Lung (tissue), 12 donors: ENCODE measurements around the gene INVS. TPM values are rescaled to one million over a fixed set of nuclear protein-coding genes. Genes with fewer than 3 reads are reported as not detected.

Experiments
- ATAC-seq: fragments of 200-7000 bp; cut with Tn5 transposase; one replicate; pipeline ENCODE4 v1.9.1; 2020; ENCODE audit warnings: moderate number of reproducible peaks; ENCODE audit not compliant: insufficient read depth, low FRiP score
- DNase-seq, 3 donors: peaks; one replicate each; pipeline ENCODE4 v3.0.0-alpha.2; 2013 to 2017
- H3K27ac ChIP-seq, 2 donors: one replicate each; pipeline ENCODE4 v1.5.1; 2013; ENCODE audit warnings: mild to moderate bottlenecking in 2 of 2, moderate library complexity in 2 of 2, control low read depth in 1 of 2, inconsistent platforms in 1 of 2, low read depth in 1 of 2, low read length in 1 of 2
- H3K27me3 ChIP-seq, 3 donors: one replicate each; pipeline ENCODE4 v1.5.1; 2013; ENCODE audit warnings: low read length in 2 of 3; ENCODE audit not compliant: control insufficient read depth in 3 of 3, insufficient read depth in 3 of 3
- H3K36me3 ChIP-seq, 4 donors: one replicate each; pipeline ENCODE4 v1.5.1; 2013; ENCODE audit warnings: low read length in 4 of 4, mild to moderate bottlenecking in 1 of 4, moderate library complexity in 1 of 4; ENCODE audit not compliant: control insufficient read depth in 4 of 4, insufficient read depth in 4 of 4
- H3K4me1 ChIP-seq, 5 donors: one replicate each; pipeline ENCODE4 v1.5.1; 2013; ENCODE audit warnings: low read length in 5 of 5, mild to moderate bottlenecking in 2 of 5, moderate library complexity in 1 of 5; ENCODE audit not compliant: control insufficient read depth in 5 of 5, insufficient read depth in 5 of 5
- H3K4me3 ChIP-seq: one replicate; pipeline ENCODE4 v1.5.1; 2013; ENCODE audit warnings: mild to moderate bottlenecking, control low read depth, moderate library complexity
- H3K9ac ChIP-seq, 2 donors: one replicate each; pipeline ENCODE4 v1.5.1; 2013; ENCODE audit warnings: low read length in 2 of 2, control low read depth in 1 of 2; ENCODE audit not compliant: insufficient read depth in 1 of 2
- H3K9me3 ChIP-seq, 4 donors: one replicate each; pipeline ENCODE4 v1.5.1; 2013; ENCODE audit warnings: low read length in 3 of 4, mild to moderate bottlenecking in 1 of 4, moderate library complexity in 1 of 4; ENCODE audit not compliant: control insufficient read depth in 4 of 4, insufficient read depth in 3 of 4
- WGBS, 2 donors: extraction: QIAGEN DNeasy Blood & Tissue Kit; methylation state at CpG; one replicate each; pipeline ENCODE4 v1.1.7; 2013; 5-methylcytosine and 5-hydroxymethylcytosine counted together
- polyA plus RNA-seq, 2 donors: library from polyadenylated mRNA; stranded (reverse); fragments of 200-250 nt; gene quantifications; one replicate each; pipeline ENCODE4 v1.2.1, GENCODE V29; 2013
- total RNA-seq, 2 donors: library from RNA; depleted of rRNA in 1 of 2; stranded (reverse); fragments of >200 nt in 1 of 2; gene quantifications; one replicate each; pipeline ENCODE4 v1.2.1, GENCODE V29; 2014 to 2021
- TF ChIP-seq, protein P1 (sequence below): IDR thresholded peaks from 2 replicates; pipeline ENCODE4 v1.5.1; 2012; ENCODE audit warnings: mild to moderate bottlenecking; ENCODE audit errors: control extremely low read depth, extremely low read depth
- donor health status: control.
- donor health status: control.
- donor health status: Bipolar disorder and iron deficiency.
- donor health status: healthy.
- donor health status: DM: yes; HTN: yes; CAD: no.

Gene INVS
- total and polyA plus RNA-seq, 4 donors: 3.4 to 52.1 (median 12.5) TPM

DNA sequence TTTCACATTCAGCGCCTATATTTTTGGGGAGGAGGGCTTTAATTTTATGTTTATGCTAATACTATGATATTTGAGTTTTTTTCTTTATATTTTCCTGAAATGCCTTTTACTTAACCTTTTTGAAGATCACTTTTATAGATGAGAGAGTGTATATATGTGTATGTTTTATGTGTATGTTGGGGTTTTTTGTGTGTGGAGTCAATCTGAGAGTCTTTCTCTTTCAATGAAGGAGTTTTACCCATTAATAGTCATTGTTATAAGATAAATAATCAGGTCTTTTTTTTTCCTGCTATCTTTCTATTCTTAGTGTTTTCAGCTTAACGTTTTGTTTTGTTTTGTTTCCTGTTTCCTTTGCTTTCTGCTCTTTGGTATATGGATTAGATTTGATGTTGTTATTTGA is 141.5 kb downstream of the INVS start:
- DNase-seq (no peak), ATAC-seq (no peak)
- Histone ChIP-seq H3K27me3 (no peaks in the 10 kb centered on the region), H3K36me3 (peaks cover 4 to 18% (median 14%) of the 10 kb centered on the region in 4 donors), H3K4me3 (no peak overlapping the region), H3K4me1 (no peaks in the 10 kb centered on the region), H3K27ac (no peak overlapping the region), H3K9ac (no peak overlapping the region), H3K9me3 (no peaks in the 10 kb centered on the region)
- TF ChIP-seq, protein P1, sequence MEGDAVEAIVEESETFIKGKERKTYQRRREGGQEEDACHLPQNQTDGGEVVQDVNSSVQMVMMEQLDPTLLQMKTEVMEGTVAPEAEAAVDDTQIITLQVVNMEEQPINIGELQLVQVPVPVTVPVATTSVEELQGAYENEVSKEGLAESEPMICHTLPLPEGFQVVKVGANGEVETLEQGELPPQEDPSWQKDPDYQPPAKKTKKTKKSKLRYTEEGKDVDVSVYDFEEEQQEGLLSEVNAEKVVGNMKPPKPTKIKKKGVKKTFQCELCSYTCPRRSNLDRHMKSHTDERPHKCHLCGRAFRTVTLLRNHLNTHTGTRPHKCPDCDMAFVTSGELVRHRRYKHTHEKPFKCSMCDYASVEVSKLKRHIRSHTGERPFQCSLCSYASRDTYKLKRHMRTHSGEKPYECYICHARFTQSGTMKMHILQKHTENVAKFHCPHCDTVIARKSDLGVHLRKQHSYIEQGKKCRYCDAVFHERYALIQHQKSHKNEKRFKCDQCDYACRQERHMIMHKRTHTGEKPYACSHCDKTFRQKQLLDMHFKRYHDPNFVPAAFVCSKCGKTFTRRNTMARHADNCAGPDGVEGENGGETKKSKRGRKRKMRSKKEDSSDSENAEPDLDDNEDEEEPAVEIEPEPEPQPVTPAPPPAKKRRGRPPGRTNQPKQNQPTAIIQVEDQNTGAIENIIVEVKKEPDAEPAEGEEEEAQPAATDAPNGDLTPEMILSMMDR: no peak
- 70 to 74% methylated on average over 2 of the region's 2 CpGs for WGBS, 2 donors

DNA sequence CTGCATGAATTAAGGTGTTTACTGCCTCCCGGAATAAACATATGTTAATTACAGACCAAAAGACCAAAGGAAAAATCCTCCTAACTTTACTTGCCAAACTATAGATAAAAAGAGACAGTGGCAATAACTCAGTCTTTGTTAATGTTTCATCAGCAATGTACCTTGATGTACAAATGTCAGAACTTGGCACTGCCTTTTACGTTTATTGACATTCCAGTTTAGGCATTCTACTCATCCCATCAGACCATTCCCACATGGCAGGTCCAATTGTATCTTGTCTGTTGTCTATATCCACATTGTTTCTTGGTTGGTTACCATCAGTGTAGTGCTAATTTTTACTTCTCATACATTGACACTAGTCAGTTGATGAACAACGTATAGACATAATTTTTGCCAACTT is 168.2 kb downstream of the INVS start:
- no peaks in the 10 kb centered on the region for H3K4me1 ChIP-seq
- TF ChIP-seq, protein P1: no peak
- no peaks in the 10 kb centered on the region for H3K9me3 ChIP-seq
- DNase-seq (no peak), ATAC-seq (no peak)
- no peak overlapping the region for H3K4me3 ChIP-seq
- 93 to 97% methylated on average over 3 of the region's 3 CpGs for WGBS, 2 donors
- no peaks in the 10 kb centered on the region for H3K27me3 ChIP-seq
- peaks cover 1 to 9% (median 6%) of the 10 kb centered on the region in 4 donors for H3K36me3 ChIP-seq
- no peak overlapping the region for H3K9ac ChIP-seq
- no peak overlapping the region for H3K27ac ChIP-seq

DNA sequence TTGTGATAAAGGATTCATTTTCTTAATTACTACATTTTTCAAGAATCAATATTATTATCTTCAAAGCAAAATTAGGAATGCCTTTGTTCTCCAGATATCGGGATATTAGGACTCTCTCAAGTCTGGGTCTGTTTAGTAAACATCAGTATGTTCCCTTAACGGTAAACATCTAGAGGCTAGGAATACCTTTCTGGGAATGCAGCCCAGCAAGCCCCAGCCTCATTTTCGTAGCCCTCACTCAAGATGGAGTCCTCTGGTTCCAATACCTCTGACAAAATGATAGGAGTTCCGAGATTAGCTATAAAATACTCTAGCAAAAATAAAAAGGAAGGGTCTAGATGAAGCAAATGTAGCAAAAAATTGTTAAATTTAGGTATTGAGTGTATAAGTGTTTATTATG is 169.2 kb downstream of the INVS start:
- no peaks in the 10 kb centered on the region for H3K9me3 ChIP-seq
- no peak overlapping the region for H3K4me3 ChIP-seq
- 93 to 96% methylated on average over 4 of the region's 4 CpGs for WGBS, 2 donors
- TF ChIP-seq, protein P1: no peak
- ATAC-seq (no peak), DNase-seq (no peak)
- H3K27me3 ChIP-seq: no peaks in the 10 kb centered on the region
- H3K9ac ChIP-seq: no peak overlapping the region
- H3K4me1 ChIP-seq: no peaks in the 10 kb centered on the region
- H3K27ac ChIP-seq: no peak overlapping the region
- peaks cover 7 to 13% (median 8%) of the 10 kb centered on the region in 4 donors for H3K36me3 ChIP-seq

DNA sequence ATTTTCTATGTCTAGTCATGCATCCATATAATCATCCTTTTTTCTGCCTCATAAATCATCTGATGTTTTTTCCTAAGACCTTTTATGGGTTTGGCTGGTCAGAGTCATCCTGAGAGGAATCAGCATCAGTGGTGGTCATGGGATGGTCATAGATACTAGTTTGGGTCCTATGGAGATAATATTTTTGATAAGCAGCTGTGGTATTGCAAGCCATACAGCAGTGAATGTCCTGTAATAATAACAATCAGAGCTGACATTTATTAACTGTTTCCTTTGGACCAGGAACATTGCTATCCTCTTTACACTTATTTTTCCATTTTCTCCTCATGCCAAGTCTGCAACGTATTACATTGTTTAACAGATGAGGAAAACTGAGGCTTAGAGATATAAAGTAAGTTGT is 170.6 kb downstream of the INVS start:
- TF ChIP-seq, protein P1: no peak
- 81% methylated on average over 1 of the region's 1 CpG for WGBS, 2 donors
- Histone ChIP-seq H3K4me1 (no peaks in the 10 kb centered on the region), H3K27me3 (no peaks in the 10 kb centered on the region), H3K36me3 (peaks cover 7 to 16% (median 12%) of the 10 kb centered on the region in 4 donors), H3K9ac (no peak overlapping the region), H3K27ac (no peak overlapping the region), H3K9me3 (no peaks in the 10 kb centered on the region), H3K4me3 (no peak overlapping the region)
- ATAC-seq (no peak), DNase-seq (no peak)
